ENCODE data around the gene MBD3.

- no peak for TF ChIP-seq POLR2AphosphoS5 (IDR thresholded peaks at IDR 0.05; ENCODE audit: low read depth, low read length)
- TF ChIP-seq SIN3A (IDR thresholded peaks at IDR 0.05; ENCODE audit: borderline replicate concordance, insufficient read depth, low read length), result no peak
Observed at GRCh38 chr19:1601613-1602064, 9.0 kb upstream of the MBD3 start.

Measured in PFSK-1 (cell line).